Activated CD8-positive, alpha-beta memory T cell treated with anti-CD3 and anti-CD28 coated beads, Interleukin-2, amount 50 U/mL, for 24 hours (primary cell): ENCODE measurements around the gene NUDC.
A peak's percentile ranks its signal among the peaks of the same experiment; 100 is the strongest.
"Not testable (repeated sequence)": the region's sequence is repeated elsewhere in the genome, so short reads cannot be mapped to it uniquely, and the experiment has no call there.

ENCODE experiments used
- DNase-seq: peaks from one replicate; pipeline ENCODE4 v3.0.0-alpha.2; 2020; ENCODE audit errors: extremely low read depth

Gene NUDC

DNA sequence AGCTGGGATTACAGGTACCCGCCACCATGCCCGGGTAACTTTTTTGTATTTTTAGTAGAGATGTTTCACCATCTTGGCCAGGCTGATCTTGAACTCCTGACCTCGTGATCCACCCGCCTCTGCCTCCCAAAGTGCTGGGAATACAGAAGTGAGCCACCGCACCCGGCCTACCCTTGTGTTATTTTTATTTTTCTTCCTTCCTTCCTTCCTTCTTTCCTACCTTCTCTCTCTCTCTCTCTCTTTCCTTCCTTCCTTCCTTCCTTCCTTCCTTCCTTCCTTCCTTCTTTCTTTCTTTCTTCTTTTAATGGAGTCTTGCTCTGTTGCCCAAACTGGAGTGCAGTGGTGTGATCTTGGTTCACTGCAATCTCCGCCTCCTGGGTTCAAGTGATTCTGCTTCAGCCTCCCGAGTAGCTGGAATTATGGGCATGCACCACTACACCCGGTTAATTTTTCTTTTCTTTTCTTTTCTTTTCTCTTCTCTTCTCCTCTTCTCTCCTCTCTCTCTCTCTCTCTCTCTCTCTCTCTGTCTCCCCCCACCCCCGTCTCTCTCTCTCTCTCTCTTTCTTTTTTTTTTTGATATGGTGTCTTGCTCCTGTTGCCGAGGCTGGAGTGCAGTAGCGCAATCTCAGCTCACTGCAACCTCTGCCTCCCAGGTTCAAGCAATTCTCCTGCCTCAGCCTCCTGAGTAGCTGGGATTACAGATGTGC is 68.0 kb downstream of the NUDC start:
- DNase-seq: not testable (repeated sequence)

DNA sequence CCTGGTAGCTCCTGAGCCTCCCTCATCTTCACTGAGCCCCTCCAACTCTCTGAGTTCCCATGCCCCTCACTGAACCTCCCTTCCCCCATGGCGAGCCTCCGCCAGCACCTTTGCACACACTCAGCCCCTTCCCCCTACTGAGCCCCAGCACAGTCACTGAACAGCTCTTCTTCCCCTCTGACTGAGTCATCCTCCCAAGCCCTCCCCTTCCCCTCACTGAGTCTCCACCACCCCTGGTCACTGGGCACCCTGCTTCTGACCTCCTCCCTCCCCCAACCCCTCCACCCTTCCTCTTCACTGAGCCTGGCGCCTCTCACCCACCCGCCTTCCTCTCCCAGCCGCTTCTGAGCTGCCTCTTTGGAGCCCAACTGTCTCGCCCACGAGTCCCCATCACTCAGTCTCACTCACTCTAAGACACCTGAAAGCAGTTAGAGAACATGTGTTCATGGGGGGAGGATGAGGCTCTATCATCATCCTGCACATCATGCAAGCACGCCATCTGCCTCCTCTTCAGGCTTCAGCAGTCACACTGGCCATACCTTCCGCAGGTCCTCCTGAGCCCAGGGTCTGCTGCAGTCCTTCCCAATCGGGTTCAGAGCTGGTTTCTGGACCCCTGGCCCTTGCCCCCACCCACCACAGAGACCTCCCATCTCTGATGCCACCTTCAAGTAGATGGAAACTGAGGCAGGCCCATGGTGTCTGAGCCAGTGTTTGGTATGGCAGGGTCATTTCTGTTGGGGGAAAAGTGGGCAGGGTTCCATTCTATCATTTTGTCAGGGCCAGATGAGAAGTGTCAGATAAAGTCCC is 70.0 kb downstream of the NUDC start:
- DNase-seq: no peak

DNA sequence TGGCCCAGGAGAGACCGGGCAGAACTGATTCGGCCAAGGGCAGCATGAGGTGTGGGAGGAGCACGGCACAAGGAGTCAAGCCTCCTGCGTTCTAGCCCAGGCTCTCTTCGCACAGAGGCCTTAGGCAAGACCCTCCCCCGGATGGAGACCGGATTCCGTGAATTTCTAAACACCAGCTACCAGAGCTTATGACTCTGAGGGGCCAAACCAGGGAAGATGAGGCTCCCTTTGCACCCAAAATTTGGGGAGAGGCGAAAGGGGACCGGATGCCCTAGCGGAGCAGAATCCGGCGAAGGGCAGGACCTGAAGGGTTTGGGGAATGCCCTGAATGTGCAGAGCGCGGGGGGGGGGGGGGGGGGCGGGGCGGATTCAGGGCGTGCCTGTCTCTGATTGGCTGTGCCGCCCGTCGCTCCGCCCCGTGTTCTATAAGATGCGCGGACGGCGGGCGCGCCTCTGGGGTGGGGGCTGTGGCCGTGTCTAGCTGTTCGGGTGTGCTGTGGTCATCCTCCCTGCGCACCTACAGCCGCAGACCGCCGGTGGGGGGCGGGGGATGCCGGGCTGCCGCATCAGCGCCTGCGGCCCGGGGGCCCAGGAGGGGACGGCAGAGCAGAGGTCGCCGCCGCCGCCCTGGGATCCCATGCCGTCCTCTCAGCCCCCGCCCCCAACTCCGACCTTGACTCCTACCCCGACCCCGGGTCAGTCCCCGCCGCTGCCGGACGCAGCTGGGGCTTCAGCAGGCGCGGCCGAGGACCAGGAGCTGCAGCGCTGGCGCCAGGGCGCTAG is 71.9 kb downstream of the NUDC start, which contains the start of gene TRNP1:
TSS of gene TRNP1 (plus strand) at position 456 of the 783 bp plus-strand sequence. CDS start at position 551, 95 bp downstream.
- peak; percentile 26 for DNase-seq

- DNase-seq: no peak
Observed at GRCh38 chr1:26994020-26994786, 72.7 kb downstream of the NUDC start.

- no peak for DNase-seq
Observed at GRCh38 chr1:26994787-26995517, 73.4 kb downstream of the NUDC start.

DNA sequence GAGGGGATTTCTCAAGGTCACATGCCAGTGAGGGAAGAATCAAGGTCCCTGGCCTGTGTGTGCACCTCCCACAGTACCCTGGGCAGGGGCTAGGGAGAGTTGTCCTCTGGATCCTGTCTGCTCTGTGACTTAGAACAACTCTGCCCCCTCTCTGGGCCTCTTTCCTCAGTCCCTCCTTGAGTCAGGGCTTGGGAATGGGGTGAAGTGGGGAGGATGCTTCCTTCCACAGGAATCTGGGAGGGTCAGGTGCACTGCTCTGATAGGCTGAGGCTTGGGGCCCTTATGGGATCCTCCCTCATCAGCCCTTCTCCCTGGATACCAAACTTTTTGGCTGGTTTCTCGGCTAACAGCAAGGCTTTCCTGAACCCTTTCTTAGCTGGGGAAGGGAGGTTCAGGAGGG is 74.5 kb downstream of the NUDC start:
- no peak for DNase-seq
